IMR-90 (cell line): Measurements from ENCODE around the gene KAZN. TPM values are rescaled to one million over a fixed set of nuclear protein-coding genes. Genes with fewer than 3 reads are reported as not detected.

ENCODE experiments used
- ATAC-seq: fragments of 200-7000 bp; cut with Tn5 transposase; 2 replicates; pipeline ENCODE4 v1.9.1; 2020; ENCODE audit warnings: low read depth, mild to moderate bottlenecking, moderate library complexity
- BruUV-seq: library from RNA; stranded (reverse); fragments of 400-500 nt; replicated peaks from 2 replicates; lab custom pipeline; 2021; lab: Mats Ljungman, UMichigan
- CTCF ChIA-PET: fragments of 300-600 bp; formaldehyde crosslinking; extraction: SDS; loops from one replicate; lab custom pipeline; 2021; ENCODE audit warnings: antibody characterized with exemption; lab: Yijun Ruan, JAX
- POLR2A ChIA-PET: fragments of 300-600 bp; sonication (Branson Sonifier 250); formaldehyde crosslinking; loops from one replicate; lab custom pipeline; 2022; ENCODE audit warnings: antibody characterized with exemption; ENCODE audit not compliant: unreplicated experiment; lab: Charles Lee
- DNase-seq: peaks from one replicate; pipeline ENCODE4 v3.0.0; 2013
- H2AFZ ChIP-seq: replicated peaks from 2 replicates; pipeline ENCODE3; 2013; ENCODE audit warnings: low read length, mild to moderate bottlenecking; ENCODE audit not compliant: poor library complexity
- H2AK5ac ChIP-seq: 2 replicates; pipeline ENCODE4 v1.6.1; 2013; ENCODE audit warnings: low read depth, low read length, inconsistent platforms
- H2AK9ac ChIP-seq: replicated peaks from 2 replicates; pipeline ENCODE3; 2013; ENCODE audit warnings: mild to moderate bottlenecking, low read depth, low read length, moderate library complexity; ENCODE audit not compliant: poor library complexity
- H2BK120ac ChIP-seq: 2 replicates; pipeline ENCODE4 v1.6.1; 2013; ENCODE audit warnings: low read depth, low read length, inconsistent platforms
- H2BK15ac ChIP-seq: 3 replicates; pipeline ENCODE4 v1.6.1; 2013; ENCODE audit warnings: low read depth, low read length, inconsistent platforms
- H2BK20ac ChIP-seq: 2 replicates; pipeline ENCODE4 v1.6.1; 2013; ENCODE audit warnings: low read depth, mild to moderate bottlenecking, inconsistent platforms, low read length, moderate library complexity
- H2BK5ac ChIP-seq: 2 replicates; pipeline ENCODE4 v1.6.1; 2013; ENCODE audit warnings: mild to moderate bottlenecking, low read depth, low read length, inconsistent platforms; ENCODE audit not compliant: poor library complexity, severe bottlenecking
- H3K14ac ChIP-seq: replicated peaks from 2 replicates; pipeline ENCODE4 v1.6.1; 2013; ENCODE audit warnings: low read depth, low read length, inconsistent platforms
- H3K18ac ChIP-seq: 2 replicates; pipeline ENCODE4 v1.6.1; 2013; ENCODE audit warnings: low read depth, low read length, control low read depth
- H3K23ac ChIP-seq: 2 replicates; pipeline ENCODE4 v1.6.1; 2013; ENCODE audit warnings: low read depth, low read length, inconsistent platforms
- H3K27ac ChIP-seq: 2 replicates; pipeline ENCODE4 v1.5.1; 2013; ENCODE audit warnings: mild to moderate bottlenecking, control low read depth, low read length; ENCODE audit not compliant: insufficient read depth
- H3K27me3 ChIP-seq: 2 replicates; pipeline ENCODE4 v1.6.1; 2013; ENCODE audit warnings: low read length; ENCODE audit not compliant: control insufficient read depth, insufficient read depth
- H3K36me3 ChIP-seq: 2 replicates; pipeline ENCODE4 v1.6.1; 2013; ENCODE audit warnings: low read length, mixed read lengths; ENCODE audit not compliant: control insufficient read depth, insufficient read depth
- H3K4ac ChIP-seq: 2 replicates; pipeline ENCODE4 v1.6.1; 2013; ENCODE audit warnings: low read depth, low read length, inconsistent platforms
- H3K4me1 ChIP-seq: 2 replicates; pipeline ENCODE4 v1.6.1; 2013; ENCODE audit warnings: low read length, mixed read lengths; ENCODE audit not compliant: control insufficient read depth, insufficient read depth
- H3K4me2 ChIP-seq: 2 replicates; pipeline ENCODE4 v1.6.1; 2013; ENCODE audit warnings: low read depth, mild to moderate bottlenecking, control low read depth, low read length, moderate library complexity
- H3K4me3 ChIP-seq: 2 replicates; pipeline ENCODE4 v1.5.1; 2013; ENCODE audit warnings: low read depth, mild to moderate bottlenecking, control low read depth, low read length, moderate library complexity; ENCODE audit not compliant: insufficient read depth
- H3K56ac ChIP-seq: 2 replicates; pipeline ENCODE4 v1.6.1; 2013; ENCODE audit warnings: low read length, inconsistent platforms; ENCODE audit not compliant: insufficient read depth; ENCODE audit errors: extremely low read depth
- H3K79me1 ChIP-seq, 2 experiments: 2 replicates each; pipeline ENCODE4 v1.6.1; 2013; ENCODE audit warnings: low read length in 2 of 2, inconsistent platforms in 1 of 2, low read depth in 1 of 2
- H3K9ac ChIP-seq: 2 replicates; pipeline ENCODE4 v1.6.1; 2013; ENCODE audit warnings: low read depth, low read length, control low read depth
- H3K9me1 ChIP-seq: 2 replicates; pipeline ENCODE4 v1.6.1; 2013; ENCODE audit warnings: low read length, inconsistent platforms; ENCODE audit not compliant: insufficient read depth
- H3K9me3 ChIP-seq: 2 replicates; pipeline ENCODE4 v1.6.1; 2013; ENCODE audit warnings: low read length; ENCODE audit not compliant: control insufficient read depth, insufficient read depth
- H4K20me1 ChIP-seq: 2 replicates; pipeline ENCODE4 v1.6.1; 2013; ENCODE audit warnings: low read length, inconsistent platforms; ENCODE audit not compliant: insufficient read depth
- H4K5ac ChIP-seq: 2 replicates; pipeline ENCODE4 v1.6.1; 2013; ENCODE audit warnings: mild to moderate bottlenecking, low read depth, low read length, control low read depth
- H4K8ac ChIP-seq, 2 experiments: 2 replicates each; pipeline ENCODE4 v1.6.1; 2013; ENCODE audit warnings: low read depth in 2 of 2, low read length in 2 of 2, control low read depth in 1 of 2, inconsistent platforms in 1 of 2
- H4K91ac ChIP-seq: 2 replicates; pipeline ENCODE4 v1.6.1; 2013; ENCODE audit warnings: low read depth, low read length, inconsistent platforms; ENCODE audit not compliant: insufficient read depth
- CHD1 ChIP-seq: IDR thresholded peaks from 2 replicates; pipeline ENCODE4 v1.6.1; 2012; ENCODE audit warnings: low read depth, low read length, improper control_type of control experiment
- CTCF ChIP-seq: conservative IDR thresholded peaks from 2 replicates; pipeline ENCODE4 v1.5.1; 2012; ENCODE audit warnings: mild to moderate bottlenecking, low read depth, low read length, improper control_type of control experiment
- RAD21 ChIP-seq: IDR thresholded peaks from 2 replicates; pipeline ENCODE4 v1.6.1; 2012; ENCODE audit warnings: low read length, improper control_type of control experiment
- RCOR1 ChIP-seq: IDR thresholded peaks from 2 replicates; pipeline ENCODE4 v1.6.1; 2012; ENCODE audit warnings: mild to moderate bottlenecking, low read length, improper control_type of control experiment; ENCODE audit not compliant: insufficient replicate concordance
- RFX5 ChIP-seq: IDR thresholded peaks from 2 replicates; pipeline ENCODE4 v1.8.0; 2012; ENCODE audit warnings: low read depth, mild to moderate bottlenecking, low read length, moderate library complexity
- USF2 ChIP-seq: fragments of 150-350 bp; IDR thresholded peaks from 2 replicates; pipeline ENCODE4 v1.6.1; 2017; ENCODE audit warnings: mild to moderate bottlenecking, antibody characterized with exemption, low read length, low read depth
- WGBS, 2 experiments: methylation state at CpG; one replicate each; pipeline versions ENCODE4 v1.1.5 to v1.1.7; 2013; ENCODE audit warnings: missing lambda C conversion rate in 2 of 2; ENCODE audit not compliant: insufficient read length in 1 of 2; ENCODE audit errors: extremely low coverage in 2 of 2; 5-methylcytosine and 5-hydroxymethylcytosine counted together
- dilution Hi-C: fragments of 300-500 bp; cut with HindIII; formaldehyde crosslinking; loops from one replicate; pipeline ENCODE4 v1.14.3; 2018; ENCODE audit warnings: low sequenced_read_pairs; ENCODE audit not compliant: unreplicated experiment
- in situ Hi-C: fragments of 300-500 bp; cut with MboI; formaldehyde crosslinking; loops from 3 replicates; pipeline ENCODE4 v1.14.3; 2019; ENCODE audit warnings: low sequenced_read_pairs, inconsistent platforms, mixed read lengths
- intact Hi-C: fragments of 100-400 bp; cut with micrococcal nuclease; formaldehyde crosslinking; loops from 2 replicates; pipeline ENCODE4 v1.10.0; 2022
- polyA plus RNA-seq, 3 experiments: library from polyadenylated mRNA; depleted of rRNA; stranded (reverse); fragments of >200 nt; gene quantifications; 2 replicates each; pipeline ENCODE4 v1.2.3, GENCODE V29; 2012; ENCODE audit warnings: low replicate concordance in 1 of 3
- total RNA-seq: library from RNA; depleted of rRNA; stranded (reverse); fragments of >200 nt; gene quantifications from 2 replicates; pipeline ENCODE4 v1.2.3, GENCODE V29; 2012

Gene KAZN
- total and polyA plus RNA-seq, 2 of the 4 experiments (the other 2 are of a cell fraction): 5.2 to 10.5 TPM

- no peaks in the 10 kb centered on the region for H4K20me1 ChIP-seq
- no peaks in the 10 kb centered on the region for H3K4me1 ChIP-seq
- no peak overlapping the region for H2BK15ac ChIP-seq
- no CpG with 5 or more reads among the region's 2 CpGs for WGBS, 2 experiments
- H3K4ac ChIP-seq: no peak overlapping the region
- H3K9me1 ChIP-seq: no peaks in the 10 kb centered on the region
- ChIA-PET CTCF (no interaction called here), POLR2A (no interaction called here)
- H3K14ac ChIP-seq: no peak overlapping the region
- no peak overlapping the region for H2BK20ac ChIP-seq
- no peak overlapping the region for H3K23ac ChIP-seq
- H2AFZ ChIP-seq: peak overlapping the region; percentile 62
- BruUV-seq: no TSS peak
- H2BK5ac ChIP-seq: no peak overlapping the region
- no peaks in the 10 kb centered on the region for H3K79me1 ChIP-seq
- H4K8ac ChIP-seq: no peak overlapping the region
- DNase-seq (no peak), ATAC-seq (peak; percentile 42; the same call in 1 of the 2 replicates)
- H4K91ac ChIP-seq: no peak overlapping the region
- H3K4me3 ChIP-seq: no peak overlapping the region
- H3K27ac ChIP-seq: no peak overlapping the region
- in situ Hi-C loops (no loop called here), dilution Hi-C loops (no loop called here), intact Hi-C loops (no loop called here)
- H2AK9ac ChIP-seq: no peak overlapping the region
- no peak overlapping the region for H3K4me2 ChIP-seq
- H3K9me3 ChIP-seq: no peaks in the 10 kb centered on the region
- H3K9ac ChIP-seq: no peak overlapping the region
- H4K5ac ChIP-seq: no peak overlapping the region
- no peak overlapping the region for H2BK120ac ChIP-seq
- H3K18ac ChIP-seq: no peak overlapping the region
- H3K36me3 ChIP-seq: no peaks in the 10 kb centered on the region
- H2AK5ac ChIP-seq: no peak overlapping the region
- no peak for TF ChIP-seq RFX5
- TF ChIP-seq CHD1: no peak
- TF ChIP-seq USF2: no peak
- no peak for TF ChIP-seq RCOR1
- no peak for TF ChIP-seq RAD21
- TF ChIP-seq CTCF: no peak
- no peaks in the 10 kb centered on the region for H3K27me3 ChIP-seq
- no peak overlapping the region for H3K56ac ChIP-seq
These were observed 477.3 kb downstream of the KAZN start for GRCh38 chr1:15075817-15076216.
